Measurements from ENCODE around the gene CCDC30. TPM values are rescaled to one million over a fixed set of nuclear protein-coding genes. Genes with fewer than 3 reads are reported as not detected.

CCDC30 gene
- total and polyA plus RNA-seq, 10 of the 15 experiments (the other 5 are each of a cell fraction or from before 2014, with no cell fraction given): 0.46 to 1.8 (median 1.0) TPM

- intact Hi-C loops (cut with micrococcal nuclease; ENCODE audit: unreplicated experiment): no loop called here
- CTCF ChIA-PET: interaction anchor here (0.6 to 2.4 kb wide), 20 partner anchors 9 to 382 kb away, joined by 3 to 12 read pairs (median 4); partner anchors contain the start of genes P3H1 and PPIH
- Histone ChIP-seq H3K4me2 (ENCODE audit: control insufficient read depth, insufficient read depth) (peak overlapping the region; percentile 69), H3K9ac (ENCODE audit: control insufficient read depth, insufficient read depth, low read length) (no peak overlapping the region), H3K79me2 (ENCODE audit: control insufficient read depth, insufficient read depth, low read length) (peaks cover 96% of the 10 kb centered on the region), H3K36me3 (ENCODE audit: control insufficient read depth in 2 of 2, insufficient read depth in 2 of 2, low read length in 1 of 2) (peaks cover 0 to 39% of the 10 kb centered on the region in 2 experiments; a peak in 3 of 4 replicates), H4K20me1 (ENCODE audit: control insufficient read depth, insufficient read depth) (peaks cover 5% of the 10 kb centered on the region; the same call in 1 of the 2 replicates), H3K27me3 (replicated peaks in 1 of 2; ENCODE audit: control insufficient read depth in 2 of 2, insufficient read depth in 2 of 2, low read length in 1 of 2) (no peaks in the 10 kb centered on the region), H3K27ac (ENCODE audit: control insufficient read depth, insufficient read depth) (no peak overlapping the region), H2AFZ (ENCODE audit: control insufficient read depth, low read depth, low read length) (no peak overlapping the region), H3K4me1 (ENCODE audit: control insufficient read depth, insufficient read depth, low read length) (peaks cover 14% of the 10 kb centered on the region), H3K4me3 (0 out of 2 replicates have a peak overlapping the region, but pooled peaks have one; percentile 15), H3K9me3 (replicated peaks; ENCODE audit: control insufficient read depth, insufficient read depth, low read length) (no peaks in the 10 kb centered on the region; the same call in 2 of the 3 replicates)
- BruUV-seq (replicated peaks): no TSS peak
- DNase-seq (ENCODE audit: low read depth, low spot score) (no peak), FAIRE-seq (no peak), ATAC-seq (peak; percentile 50)
- RAD21 ChIA-PET (ENCODE audit: unreplicated experiment): interaction anchor here (0.9 to 3.0 kb wide), 7 partner anchors 9 to 382 kb away, joined by 3 to 24 read pairs (median 5); partner anchors contain the start of genes C1orf50, P3H1, PPIH and YBX1
- 15% methylated on average over 4 of the region's 4 CpGs for WGBS (ENCODE audit: insufficient coverage, insufficient replicate concordance, low lambda C conversion rate, missing lambda C conversion rate)
- SMC1A ChIA-PET (ENCODE audit: uncharacterized antibody, unreplicated experiment): interaction anchor here (0.7 to 2.5 kb wide), 12 partner anchors 9 to 357 kb away, joined by 3 to 8 read pairs (median 4); partner anchors contain the start of genes PPIH and YBX1
- POLR2A ChIA-PET: interaction anchor here (0.6 to 1.7 kb wide), 3 partner anchors 9 to 38 kb away, joined by 3 to 6 read pairs (median 4); partner anchors contain the start of genes PPIH and YBX1
- TF ChIP-seq BCL11A (IDR thresholded peaks at IDR 0.05; ENCODE audit: low read depth, low read length) (no peak), POLR2AphosphoS5 (IDR thresholded peaks at IDR 0.05; ENCODE audit: low read length) (peak; percentile 38; the same call in 1 of the 2 replicates), YY1 (IDR thresholded peaks at IDR 0.05; ENCODE audit: low read depth, low read length) (0 out of 2 replicates have a peak, but pooled peaks have one; percentile 24)
- in situ Hi-C loops (cut with MboI): no loop called here
Measured at GRCh38 chr1:42691157-42691498, 228.0 kb downstream of the CCDC30 start.

GRCh38 chr1:42692461-42692860 lies 229.4 kb downstream of the CCDC30 start:
- H3K9me3 ChIP-seq (replicated peaks; ENCODE audit: control insufficient read depth, insufficient read depth, low read length): no peaks in the 10 kb centered on the region; the same call in 2 of the 3 replicates
- no peak overlapping the region for H3K4me2 ChIP-seq (ENCODE audit: control insufficient read depth, insufficient read depth)
- ATAC-seq: no peak
- peak overlapping the region; percentile 7; the same call in 1 of the 2 replicates for H3K4me3 ChIP-seq
- 74% methylated on average over 5 of the region's 5 CpGs for WGBS (ENCODE audit: insufficient coverage, insufficient replicate concordance, low lambda C conversion rate, missing lambda C conversion rate)
- no peak overlapping the region for H3K27ac ChIP-seq (ENCODE audit: control insufficient read depth, insufficient read depth)
- no peak overlapping the region for H3K9ac ChIP-seq (ENCODE audit: control insufficient read depth, insufficient read depth, low read length)
- H4K20me1 ChIP-seq (ENCODE audit: control insufficient read depth, insufficient read depth): no peaks in the 10 kb centered on the region; the same call in 1 of the 2 replicates
- H3K27me3 ChIP-seq (replicated peaks in 1 of 2; ENCODE audit: control insufficient read depth in 2 of 2, insufficient read depth in 2 of 2, low read length in 1 of 2): no peaks in the 10 kb centered on the region
- ChIA-PET POLR2A (interaction anchor here (0.9 to 1.2 kb wide), 4 partner anchors 14 to 70 kb away, joined by 3 to 4 read pairs (median 4); partner anchors contain the start of gene PPIH), SMC1A (ENCODE audit: uncharacterized antibody, unreplicated experiment) (interaction anchor here (0.9 to 1.3 kb wide), 4 partner anchors 8 to 381 kb away, joined by 3 to 4 read pairs (median 3); no protein-coding TSS in a partner anchor), CTCF (interaction anchor here (0.8 to 2.4 kb wide), 7 partner anchors 9 to 347 kb away, joined by 3 to 12 read pairs (median 3); no protein-coding TSS in a partner anchor), RAD21 (ENCODE audit: unreplicated experiment) (interaction anchor here (2.3 to 3.0 kb wide), 2 partner anchors 11 to 381 kb away, joined by 7 to 24 read pairs; partner anchors contain the start of gene YBX1)
- peaks cover 2 to 44% of the 10 kb centered on the region in 2 experiments for H3K36me3 ChIP-seq (ENCODE audit: control insufficient read depth in 2 of 2, insufficient read depth in 2 of 2, low read length in 1 of 2)
- intact Hi-C loops (cut with micrococcal nuclease; ENCODE audit: unreplicated experiment): no loop called here
- no TSS peak for BruUV-seq (replicated peaks)
- no peak overlapping the region for H2AFZ ChIP-seq (ENCODE audit: control insufficient read depth, low read depth, low read length)
- H3K4me1 ChIP-seq (ENCODE audit: control insufficient read depth, insufficient read depth, low read length): peaks cover 14% of the 10 kb centered on the region
- H3K79me2 ChIP-seq (ENCODE audit: control insufficient read depth, insufficient read depth, low read length): peaks cover 84% of the 10 kb centered on the region
- DNase-seq (ENCODE audit: low read depth, low spot score): no peak
- in situ Hi-C loops (cut with MboI): no loop called here
- no peak for FAIRE-seq
- no peak for TF ChIP-seq MYC (IDR thresholded peaks at IDR 0.05; ENCODE audit: insufficient read depth, insufficient read length, insufficient replicate concordance, low read length, severe bottlenecking)
- TF ChIP-seq ZNF592 (IDR thresholded peaks at IDR 0.05): no peak
- TF ChIP-seq ESRRA (IDR thresholded peaks at IDR 0.05; ENCODE audit: low read length): no peak
- no peak for TF ChIP-seq PAX5 (IDR thresholded peaks at IDR 0.05; ENCODE audit: borderline replicate concordance, low read depth, low read length)
- no peak for TF ChIP-seq SP1 (IDR thresholded peaks at IDR 0.05; ENCODE audit: low read depth, low read length)
- TF ChIP-seq BACH1 (IDR thresholded peaks at IDR 0.05; ENCODE audit: borderline replicate concordance): no peak
- TF ChIP-seq YBX1 (IDR thresholded peaks at IDR 0.05): no peak
- no peak for TF ChIP-seq TCF12 (IDR thresholded peaks at IDR 0.05; ENCODE audit: low read depth, low read length)

Measured in GM12878 (cell line).